MV-4-11 (cell line): ENCODE measurements around the gene KIR2DL1.
"Not testable (repeated sequence)": the region's sequence is repeated elsewhere in the genome, so short reads cannot be mapped to it uniquely, and the experiment has no call there.

Source experiments
- DNase-seq: peaks from one replicate; lab custom pipeline; 2025; lab: John Stamatoyannopoulos, UW

Gene KIR2DL1

DNA sequence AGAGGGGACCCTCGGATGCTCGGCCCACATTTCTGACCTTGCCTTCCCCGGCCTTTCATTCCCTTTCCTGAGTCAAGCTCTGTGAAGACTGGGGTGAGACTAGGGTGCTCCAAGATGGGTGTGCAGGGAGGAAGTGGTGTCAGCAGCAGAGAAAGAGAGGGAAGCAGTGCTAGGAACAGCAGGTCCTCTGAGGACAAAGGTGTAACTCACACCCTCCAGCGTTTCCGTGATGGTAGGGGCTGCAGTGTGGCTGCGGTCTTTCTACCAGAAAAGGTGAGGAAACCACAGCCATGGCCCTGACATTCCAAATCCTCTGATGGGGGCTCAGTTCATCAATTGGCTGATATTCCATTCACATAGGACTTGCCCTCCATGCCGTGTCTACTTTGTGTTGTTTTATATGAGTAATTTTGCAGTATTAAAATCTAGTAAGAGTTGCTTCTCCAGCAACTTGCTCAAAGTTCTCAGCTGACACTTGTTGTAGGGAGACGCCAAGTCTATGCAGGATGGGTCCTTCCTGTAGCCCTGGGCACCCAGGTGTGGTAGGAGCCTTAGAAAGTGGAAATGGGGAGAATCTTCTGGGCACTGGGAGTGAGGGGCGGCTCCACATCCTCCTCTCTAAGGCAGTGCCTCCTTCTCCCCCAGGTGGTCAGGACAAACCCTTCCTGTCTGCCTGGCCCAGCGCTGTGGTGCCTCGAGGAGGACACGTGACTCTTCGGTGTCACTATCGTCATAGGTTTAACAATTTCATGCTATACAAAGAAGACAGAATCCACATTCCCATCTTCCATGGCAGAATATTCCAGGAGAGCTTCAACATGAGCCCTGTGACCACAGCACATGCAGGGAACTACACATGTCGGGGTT, 48.3 kb downstream of the KIR2DL1 start:
- DNase-seq = no peak

DNA sequence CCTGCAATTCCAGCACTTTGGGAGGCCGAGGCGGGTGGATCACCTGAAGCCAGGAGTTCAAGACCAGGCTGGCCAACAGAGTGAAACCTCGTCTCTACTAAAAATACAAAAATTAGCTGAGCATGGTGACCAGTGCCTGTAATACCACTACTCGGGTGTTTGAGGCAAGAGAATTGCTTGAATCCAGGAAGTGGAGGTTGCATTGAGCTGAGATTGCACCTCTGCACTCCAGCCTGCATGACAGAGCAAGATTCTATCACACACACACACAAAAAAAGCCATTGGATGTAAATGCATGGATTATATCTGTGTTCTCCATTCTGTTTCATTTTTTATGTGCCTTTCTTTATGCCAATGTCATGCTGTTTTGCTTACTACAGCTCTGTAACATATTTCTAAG, 54.8 kb downstream of the KIR2DL1 start:
- DNase-seq = not testable (repeated sequence)

DNA sequence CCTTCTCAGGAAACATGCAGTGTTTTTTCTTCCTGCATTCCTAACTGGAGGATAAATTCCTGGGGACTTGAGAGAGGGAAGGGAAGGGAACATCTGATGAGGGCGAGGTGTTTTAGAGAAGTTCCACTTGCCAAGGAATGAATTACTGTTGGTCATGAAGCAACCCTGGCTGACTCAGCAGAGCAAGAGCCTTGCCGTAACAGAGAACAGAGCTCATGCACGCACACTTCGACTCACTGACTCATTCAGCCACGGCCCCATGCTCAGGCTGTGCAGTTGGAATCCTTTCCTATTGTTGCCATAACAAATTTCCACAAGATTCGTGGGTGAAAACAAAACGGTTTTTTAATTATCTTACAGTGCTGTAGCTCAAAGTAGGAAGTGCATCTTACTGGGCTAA, 55.7 kb downstream of the KIR2DL1 start:
- peak; percentile 81 for DNase-seq

DNA sequence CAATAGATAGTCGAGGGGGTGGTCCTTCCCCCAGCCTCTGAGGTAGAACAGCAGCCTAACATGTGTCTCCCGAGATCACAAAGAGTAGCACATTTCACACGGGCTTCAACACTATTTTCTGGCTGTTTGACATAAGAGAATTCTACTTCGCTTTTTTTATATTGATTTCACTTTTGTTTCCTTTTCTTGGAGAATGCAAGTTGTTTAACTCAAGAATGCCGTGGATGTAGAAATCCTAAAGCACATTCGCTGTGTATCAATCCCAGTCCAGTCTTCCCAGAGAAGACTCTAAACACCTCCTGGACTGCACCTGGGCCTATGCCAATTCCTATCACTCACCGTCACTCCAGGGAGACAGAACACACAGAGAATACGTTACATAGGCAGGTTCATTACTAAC, 58.5 kb downstream of the KIR2DL1 start:
- DNase-seq = not testable (repeated sequence)

DNA sequence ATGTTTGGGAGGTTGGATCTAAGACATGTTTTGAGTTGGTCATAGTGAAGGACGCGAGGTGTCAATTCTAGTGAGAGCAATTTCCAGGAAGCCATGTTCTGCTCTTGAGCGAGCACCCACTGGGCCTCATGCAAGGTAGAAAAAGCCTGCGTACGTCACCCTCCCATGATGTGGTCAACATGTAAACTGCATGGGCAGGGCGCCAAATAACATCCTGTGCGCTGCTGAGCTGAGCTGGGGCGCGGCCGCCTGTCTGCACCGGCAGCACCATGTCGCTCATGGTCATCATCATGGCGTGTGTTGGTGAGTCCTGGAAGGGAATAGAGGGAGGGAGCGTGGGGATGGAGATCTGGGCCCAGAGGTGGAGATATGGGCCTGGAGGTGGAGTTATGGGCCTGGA, 62.9 kb downstream of the KIR2DL1 start, which contains the start of gene KIR2DS4:
TSS of gene KIR2DS4 (plus strand) at position 181 of the 400 bp plus-strand sequence.
- not testable (repeated sequence) for DNase-seq
